ENCODE measurements around the gene LY6G5B. TPM values are rescaled to one million over a fixed set of nuclear protein-coding genes. Genes with fewer than 3 reads are reported as not detected.

LY6G5B gene
- total RNA-seq, 2 experiments from 2014 or later: 27.0 to 28.0 TPM

DNA sequence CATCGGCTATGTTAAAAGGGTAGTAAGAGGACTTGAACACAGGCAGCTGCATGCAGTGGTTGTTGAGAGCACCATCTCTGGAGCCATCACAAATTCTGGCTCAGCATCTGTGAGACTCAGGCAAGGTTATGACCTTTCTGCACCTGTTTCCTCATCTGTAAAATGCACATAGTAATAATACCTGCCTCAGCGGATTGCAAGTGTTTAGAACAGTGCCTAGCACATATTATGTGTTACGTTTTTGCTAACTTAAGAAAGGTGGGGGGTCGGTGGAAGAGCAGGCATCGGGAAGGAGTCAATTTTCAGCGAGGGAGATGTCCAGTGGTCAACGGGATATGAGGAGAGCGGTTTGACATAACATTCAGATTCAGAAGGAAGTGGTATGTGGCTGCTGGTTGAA lies 8.2 kb downstream of the LY6G5B start:
- Mint-ChIP-seq H3K27ac (no peak overlapping the region), H3K9me3 (no peaks in the 10 kb centered on the region), H3K4me1 (ENCODE audit: low read depth) (peaks cover 19% of the 10 kb centered on the region), H3K36me3 (ENCODE audit: low read depth) (peaks cover 22% of the 10 kb centered on the region), H3K27me3 (no peaks in the 10 kb centered on the region), H3K4me3 (peak overlapping the region; percentile 49)
- DNase-seq (no peak), ATAC-seq (ENCODE audit: poor library complexity) (no peak)
- Histone ChIP-seq H3K27ac (ENCODE audit: low read depth in 1 of 2, low read length in 2 of 2) (no peak overlapping the region), H3K4me3 (ENCODE audit: low read length) (no peak overlapping the region), H3K27me3 (ENCODE audit: control insufficient read depth in 1 of 2, insufficient read depth in 2 of 2, low read length in 2 of 2) (no peaks in the 10 kb centered on the region), H3K9me3 (ENCODE audit: control insufficient read depth in 1 of 2, insufficient read depth in 1 of 2, low read length in 2 of 2) (no peaks in the 10 kb centered on the region), H3K36me3 (ENCODE audit: insufficient read depth, low read length) (peaks cover 4% of the 10 kb centered on the region), H3K4me1 (ENCODE audit: insufficient read depth, low read length) (peaks cover 21% of the 10 kb centered on the region)
- POLR2A ChIA-PET: interaction anchor here (1.7 kb wide), 1 partner anchor 13 kb away, joined by 5 read pairs; the partner anchor contains the start of gene GPANK1
- CTCF ChIA-PET: interaction anchor here (0.8 kb wide), 1 partner anchor 92 kb away, joined by 3 read pairs; no protein-coding TSS in a partner anchor
- TF ChIP-seq, protein P1, sequence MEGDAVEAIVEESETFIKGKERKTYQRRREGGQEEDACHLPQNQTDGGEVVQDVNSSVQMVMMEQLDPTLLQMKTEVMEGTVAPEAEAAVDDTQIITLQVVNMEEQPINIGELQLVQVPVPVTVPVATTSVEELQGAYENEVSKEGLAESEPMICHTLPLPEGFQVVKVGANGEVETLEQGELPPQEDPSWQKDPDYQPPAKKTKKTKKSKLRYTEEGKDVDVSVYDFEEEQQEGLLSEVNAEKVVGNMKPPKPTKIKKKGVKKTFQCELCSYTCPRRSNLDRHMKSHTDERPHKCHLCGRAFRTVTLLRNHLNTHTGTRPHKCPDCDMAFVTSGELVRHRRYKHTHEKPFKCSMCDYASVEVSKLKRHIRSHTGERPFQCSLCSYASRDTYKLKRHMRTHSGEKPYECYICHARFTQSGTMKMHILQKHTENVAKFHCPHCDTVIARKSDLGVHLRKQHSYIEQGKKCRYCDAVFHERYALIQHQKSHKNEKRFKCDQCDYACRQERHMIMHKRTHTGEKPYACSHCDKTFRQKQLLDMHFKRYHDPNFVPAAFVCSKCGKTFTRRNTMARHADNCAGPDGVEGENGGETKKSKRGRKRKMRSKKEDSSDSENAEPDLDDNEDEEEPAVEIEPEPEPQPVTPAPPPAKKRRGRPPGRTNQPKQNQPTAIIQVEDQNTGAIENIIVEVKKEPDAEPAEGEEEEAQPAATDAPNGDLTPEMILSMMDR (IDR thresholded peaks at IDR 0.05): no peak
- intact Hi-C loops (cut with DNase I, micrococcal nuclease): no loop called here

DNA sequence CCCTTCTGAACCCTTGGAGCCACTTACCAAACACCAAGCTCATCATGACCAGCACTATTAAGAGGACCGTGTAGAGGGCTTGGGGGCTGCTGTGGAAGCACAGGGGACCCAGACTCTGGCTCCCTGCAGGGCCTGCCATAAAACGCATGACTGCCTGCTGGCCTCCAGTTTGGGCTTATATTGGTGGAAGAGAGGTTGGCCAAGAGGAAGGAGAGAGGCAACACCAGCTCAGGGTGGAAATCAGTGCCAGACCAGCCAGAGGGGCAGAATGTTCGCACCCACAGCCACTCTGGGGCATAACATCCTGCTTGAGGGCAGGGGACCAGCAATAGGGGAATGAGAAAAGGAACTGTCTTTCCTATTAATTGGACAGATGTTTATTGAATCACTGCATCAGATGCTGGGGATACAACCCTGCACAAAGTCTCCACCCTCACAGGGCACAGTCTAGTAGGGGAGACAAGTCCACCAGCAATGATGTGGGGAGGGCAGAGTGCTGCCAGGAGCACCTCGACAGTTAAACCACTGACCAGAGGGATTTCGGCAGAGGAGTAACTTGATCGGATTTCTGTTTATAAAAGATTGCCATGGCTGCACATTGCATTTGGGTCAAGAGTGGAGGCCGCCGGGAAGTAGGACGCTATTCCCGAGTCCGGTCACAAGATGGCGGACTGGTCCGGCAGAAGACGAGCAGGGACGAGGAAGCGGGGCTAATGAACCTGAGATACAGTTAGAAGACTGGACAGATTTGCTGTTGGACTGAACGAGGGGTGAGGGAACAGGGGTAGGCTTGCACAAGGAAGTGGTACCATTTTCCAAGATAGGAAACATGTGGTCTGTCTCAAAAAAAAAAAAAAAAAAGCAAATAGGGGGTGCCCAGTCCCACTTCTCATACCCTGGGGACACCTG lies 10.7 kb downstream of the LY6G5B start, which contains the start of gene LY6G5C:
Gene LY6G5C, minus strand, starts transcription at position 842 of the 909 bp plus-strand sequence. Its CDS starts 694 bp downstream, at position 148.
- intact Hi-C loops (cut with DNase I, micrococcal nuclease): loop anchor here (1.0 to 5.0 kb wide), 5 partner anchors 48 to 272 kb away; partner anchors contain the start of gene DDAH2 (in 1 of the 2)
- peak; percentile 63 for ATAC-seq (ENCODE audit: poor library complexity)
- Histone ChIP-seq H3K4me3 (ENCODE audit: low read length) (peak within 1 kb of the TSS; percentile 79), H3K27ac (ENCODE audit: low read depth in 1 of 2, low read length in 2 of 2) (peak within 1 kb of the TSS in 1 of 2 donors; percentile 44), H3K4me1 (ENCODE audit: insufficient read depth, low read length) (peaks cover 21% of the 10 kb centered on the region), H3K9me3 (ENCODE audit: control insufficient read depth in 1 of 2, insufficient read depth in 1 of 2, low read length in 2 of 2) (no peaks in the 10 kb centered on the region), H3K27me3 (ENCODE audit: control insufficient read depth in 1 of 2, insufficient read depth in 2 of 2, low read length in 2 of 2) (no peaks in the 10 kb centered on the region), H3K36me3 (ENCODE audit: insufficient read depth, low read length) (no peaks in the 10 kb centered on the region)
- H3K9me3 Mint-ChIP-seq: no peaks in the 10 kb centered on the region
- H3K4me1 Mint-ChIP-seq (ENCODE audit: low read depth): peaks cover 19% of the 10 kb centered on the region
- peaks cover 7% of the 10 kb centered on the region for H3K36me3 Mint-ChIP-seq (ENCODE audit: low read depth)
- TF ChIP-seq, protein P1 (IDR thresholded peaks at IDR 0.05): peak; percentile 71
- DNase-seq: peak in 13 of 14 experiments; percentile 45 to 83 (median 61)
- ChIA-PET POLR2A (interaction anchor here (0.6 to 1.9 kb wide), 8 partner anchors 14 to 515 kb away, joined by 3 to 12 read pairs (median 4); partner anchors contain the start of genes ABHD16A, EHMT2, GPANK1 and HSPA1B), CTCF (interaction anchor here (0.7 to 1.4 kb wide), 6 partner anchors 14 to 149 kb away, joined by 3 to 10 read pairs (median 4); partner anchors contain the start of gene ABHD16A)
- H3K27ac Mint-ChIP-seq: peak within 1 kb of the TSS; percentile 35
- H3K27me3 Mint-ChIP-seq: no peaks in the 10 kb centered on the region
- peak within 1 kb of the TSS; percentile 87 for H3K4me3 Mint-ChIP-seq

GRCh38 chr6:31681135-31681671 lies 11.4 kb downstream of the LY6G5B start:
- H3K4me3 Mint-ChIP-seq: peak overlapping the region; percentile 87
- Histone ChIP-seq H3K9me3 (ENCODE audit: control insufficient read depth in 1 of 2, insufficient read depth in 1 of 2, low read length in 2 of 2) (no peaks in the 10 kb centered on the region), H3K36me3 (ENCODE audit: insufficient read depth, low read length) (no peaks in the 10 kb centered on the region), H3K27ac (ENCODE audit: low read depth in 1 of 2, low read length in 2 of 2) (peak overlapping the region in 1 of 2 donors; percentile 44), H3K4me1 (ENCODE audit: insufficient read depth, low read length) (peaks cover 21% of the 10 kb centered on the region), H3K4me3 (ENCODE audit: low read length) (peak overlapping the region; percentile 79), H3K27me3 (ENCODE audit: control insufficient read depth in 1 of 2, insufficient read depth in 2 of 2, low read length in 2 of 2) (no peaks in the 10 kb centered on the region)
- CTCF ChIA-PET: interaction anchor here (0.7 to 1.4 kb wide), 6 partner anchors 14 to 149 kb away, joined by 3 to 10 read pairs (median 4); partner anchors contain the start of gene ABHD16A
- peaks cover 19% of the 10 kb centered on the region for H3K4me1 Mint-ChIP-seq (ENCODE audit: low read depth)
- TF ChIP-seq, protein P1 (IDR thresholded peaks at IDR 0.05): no peak
- intact Hi-C loops (cut with DNase I, micrococcal nuclease): loop anchor here in 1 of 2 experiments (2.0 to 5.0 kb wide), 3 partner anchors 48 to 271 kb away; partner anchors contain the start of gene DDAH2
- peaks cover 12% of the 10 kb centered on the region for H3K36me3 Mint-ChIP-seq (ENCODE audit: low read depth)
- H3K27me3 Mint-ChIP-seq: no peaks in the 10 kb centered on the region
- H3K27ac Mint-ChIP-seq: peak overlapping the region; percentile 35
- no peaks in the 10 kb centered on the region for H3K9me3 Mint-ChIP-seq
- ATAC-seq (ENCODE audit: poor library complexity) (peak; percentile 71), DNase-seq (peak in 8 of 14 experiments; percentile 23 to 72 (median 47))
- POLR2A ChIA-PET: interaction anchor here (0.6 to 1.9 kb wide), 8 partner anchors 14 to 515 kb away, joined by 3 to 12 read pairs (median 4); partner anchors contain the start of genes ABHD16A, EHMT2, GPANK1 and HSPA1B
